H7 (cell line): ENCODE results near the gene BCAN. TPM values are rescaled to one million over a fixed set of nuclear protein-coding genes. Genes with fewer than 3 reads are reported as not detected.

Experiments
- DNase-seq: peaks from one replicate; pipeline ENCODE4 v3.0.0; 2012
- H3K27me3 ChIP-seq: 2 replicates; pipeline ENCODE4 v1.6.0; 2011; ENCODE audit warnings: mild to moderate bottlenecking, low read length; ENCODE audit not compliant: control insufficient read depth, insufficient read depth
- H3K36me3 ChIP-seq: replicated peaks from 2 replicates; pipeline ENCODE4 v1.5.1; 2011; ENCODE audit warnings: low read length; ENCODE audit not compliant: control insufficient read depth, insufficient read depth
- H3K4me3 ChIP-seq: 2 replicates; pipeline ENCODE4 v1.5.1; 2011; ENCODE audit warnings: low read depth, mild to moderate bottlenecking, control low read depth, low read length, moderate library complexity; ENCODE audit not compliant: insufficient read depth
- total RNA-seq: library from RNA; depleted of rRNA; stranded (reverse); fragments of >200 nt; shearing (Covaris generic); gene quantifications from 2 replicates; pipeline ENCODE4 v1.2.3, GENCODE V29; 2014; rRNA removed

Gene BCAN
- total RNA-seq, 1 experiment from 2014 or later: 1.7 TPM

DNA sequence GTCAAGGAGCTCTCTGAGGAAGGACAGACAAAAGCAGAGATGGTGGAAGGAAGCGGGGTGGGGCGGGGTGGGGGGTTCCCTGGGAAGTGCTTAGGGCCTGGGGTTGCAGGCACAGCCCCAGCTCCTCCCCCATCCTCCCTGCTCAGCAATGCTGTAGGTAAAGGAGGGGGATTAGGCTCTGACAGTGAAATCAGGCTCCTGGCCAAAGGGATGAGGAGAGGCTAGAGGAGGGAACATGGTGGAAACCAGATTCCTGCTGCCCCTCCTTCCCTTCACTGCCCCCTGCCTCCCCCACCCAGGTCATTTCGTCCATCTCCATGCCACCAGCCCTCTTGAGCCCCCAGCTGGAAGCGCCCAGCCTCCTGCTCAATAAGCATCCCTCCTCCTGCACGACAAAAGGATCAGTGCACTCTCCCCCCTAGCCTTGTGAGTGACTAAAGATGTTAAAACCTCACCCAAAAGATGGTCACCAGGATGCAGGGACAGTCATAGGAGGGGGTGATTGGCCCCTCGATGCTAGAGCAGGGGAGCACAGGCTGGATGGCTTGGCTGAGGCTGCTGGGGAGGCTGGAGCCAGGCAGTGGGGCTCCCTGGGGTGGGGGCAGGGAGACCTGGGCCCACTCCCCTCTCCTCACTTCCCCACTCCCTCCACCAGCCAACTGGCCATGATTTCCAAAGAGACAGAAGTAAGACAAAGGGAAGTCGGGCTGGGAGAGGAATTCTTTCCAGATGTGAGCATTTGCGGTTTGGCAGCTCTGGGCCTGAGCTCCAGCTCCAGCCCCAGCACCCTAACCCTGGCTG lies 65.7 kb downstream of the BCAN start:
- Histone ChIP-seq H3K4me3 (peak overlapping the region; percentile 80), H3K36me3 (no peaks in the 10 kb centered on the region), H3K27me3 (peaks cover 19% of the 10 kb centered on the region)
- DNase-seq: peak; percentile 88

DNA sequence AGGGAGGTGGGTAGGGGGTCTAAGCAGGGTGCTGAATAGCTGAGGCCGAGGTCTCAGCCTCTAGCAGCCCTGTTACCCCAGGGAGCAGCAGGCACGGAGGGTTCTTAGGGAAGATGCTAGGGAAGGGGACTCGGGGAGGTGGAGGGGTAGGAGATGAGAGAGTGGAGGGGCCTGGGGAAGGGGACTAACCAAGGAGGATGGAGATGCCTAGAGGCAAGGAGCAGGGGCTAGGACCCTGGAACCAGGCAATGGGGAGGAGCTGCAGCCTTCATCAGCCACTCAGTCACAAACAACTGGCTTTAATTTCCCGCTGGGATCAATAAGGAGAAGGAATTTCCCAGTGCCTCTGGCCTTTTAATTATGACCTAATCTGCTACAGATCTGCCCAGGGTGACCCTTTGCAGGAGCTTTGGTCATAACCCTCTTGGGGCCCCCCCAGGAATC lies 66.3 kb downstream of the BCAN start:
- peaks cover 18% of the 10 kb centered on the region for H3K27me3 ChIP-seq
- DNase-seq: peak; percentile 87
- peak overlapping the region; percentile 80; the same call in 1 of the 2 replicates for H3K4me3 ChIP-seq
- no peaks in the 10 kb centered on the region for H3K36me3 ChIP-seq

DNA sequence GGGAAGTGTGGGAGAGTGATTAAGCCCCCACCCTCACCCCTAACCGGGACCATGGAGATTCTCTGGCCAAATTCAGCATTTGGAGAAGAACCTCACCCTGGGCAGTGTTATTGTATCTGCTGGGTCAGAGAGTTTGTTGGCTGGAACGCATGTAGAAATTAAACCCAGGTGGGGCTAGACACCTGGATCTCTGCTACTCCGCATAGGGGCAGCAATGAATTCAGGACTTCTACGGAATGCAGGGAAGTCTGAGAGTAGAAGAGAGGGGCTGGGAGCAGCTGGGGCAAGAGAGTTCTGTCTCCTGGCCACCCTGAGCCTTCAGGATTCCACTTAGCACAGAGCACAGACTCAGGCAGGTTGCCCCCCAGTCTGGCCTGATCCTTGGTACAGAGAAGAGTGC lies 67.1 kb downstream of the BCAN start:
- Histone ChIP-seq H3K4me3 (no peak overlapping the region), H3K27me3 (peaks cover 14% of the 10 kb centered on the region), H3K36me3 (no peaks in the 10 kb centered on the region)
- DNase-seq: peak; percentile 44

Other genes with a start within 250 kb of the BCAN start
- 14.2 TPM in 2 replicates for gene MEF2D, start 141.3 kb upstream of the BCAN start, total RNA-seq
- gene IQGAP3, start 69.6 kb upstream of the BCAN start, total RNA-seq: 35.6 and 36.8 TPM in 2 replicates
- gene TTC24, start 62.4 kb upstream of the BCAN start, total RNA-seq: 0.52 TPM in 1 of 2 replicates, not detected in the other
- 133 and 151 TPM in 2 replicates for gene NAXE, start 50.3 kb upstream of the BCAN start, total RNA-seq
- 40.6 and 45.0 TPM in 2 replicates for gene GPATCH4, start 40.6 kb upstream of the BCAN start, total RNA-seq
- 0.73 and 1.3 TPM in 2 replicates for gene HAPLN2, start 22.7 kb upstream of the BCAN start, total RNA-seq
- 220 and 231 TPM in 2 replicates for gene NES, start 35.3 kb downstream of the BCAN start, total RNA-seq
- 137 and 190 TPM in 2 replicates for gene CRABP2, start 63.5 kb downstream of the BCAN start, total RNA-seq
- 25.7 and 33.1 TPM in 2 replicates for gene METTL25B, start 86.4 kb downstream of the BCAN start, total RNA-seq
- gene ISG20L2, start 86.6 kb downstream of the BCAN start, total RNA-seq: 55.2 and 56.4 TPM in 2 replicates
- 92.1 and 105 TPM in 2 replicates for gene MRPL24, start 99.0 kb downstream of the BCAN start, total RNA-seq
- 408 and 515 TPM in 2 replicates for gene HDGF, start 109.6 kb downstream of the BCAN start, total RNA-seq
- 90.6 and 107 TPM in 2 replicates for gene PRCC, start 125.4 kb downstream of the BCAN start, total RNA-seq
- gene SH2D2A, start 174.7 kb downstream of the BCAN start, total RNA-seq: 4.3 and 8.4 TPM in 2 replicates
- not detected in 2 replicates for gene INSRR, start 217.0 kb downstream of the BCAN start, total RNA-seq
- 0.07 and 0.22 TPM in 2 replicates for gene NTRK1, start 218.7 kb downstream of the BCAN start, total RNA-seq